Stomach smooth muscle (tissue), 2 donors: ENCODE results near the gene PSMB9.
A peak's percentile ranks its signal among the peaks of the same experiment; 100 is the strongest.

Experiments used
- H3K27ac ChIP-seq: one replicate; pipeline ENCODE4 v1.7.0; 2013; ENCODE audit warnings: mild to moderate bottlenecking, low read length, inconsistent platforms
- H3K27me3 ChIP-seq, 2 donors: one replicate each; pipeline ENCODE4 v1.7.0; 2013; ENCODE audit warnings: low read length in 2 of 2; ENCODE audit not compliant: insufficient read depth in 2 of 2, control insufficient read depth in 1 of 2
- H3K36me3 ChIP-seq, 2 donors: one replicate each; pipeline ENCODE4 v1.7.0; 2013; ENCODE audit warnings: low read length in 2 of 2; ENCODE audit not compliant: control insufficient read depth in 2 of 2, insufficient read depth in 2 of 2
- H3K4me1 ChIP-seq: one replicate; pipeline ENCODE4 v1.7.0; 2013; ENCODE audit warnings: low read length; ENCODE audit not compliant: control insufficient read depth, insufficient read depth
- H3K4me3 ChIP-seq, 2 donors: one replicate each; pipeline ENCODE4 v1.7.0; 2013; ENCODE audit warnings: low read length in 2 of 2
- H3K9ac ChIP-seq, 2 donors: one replicate each; pipeline ENCODE4 v1.7.0; 2013; ENCODE audit warnings: low read length in 2 of 2, mild to moderate bottlenecking in 1 of 2
- H3K9me3 ChIP-seq, 2 donors: one replicate each; pipeline ENCODE4 v1.7.0; 2013; ENCODE audit warnings: low read length in 2 of 2; ENCODE audit not compliant: control insufficient read depth in 2 of 2
- donor health status: healthy.
- donor health status: Pancreatic carcinoma.

The PSMB9 gene

GRCh38 chr6:32849126-32849525, 4.9 kb upstream of the PSMB9 start:
- Histone ChIP-seq H3K9me3 (no peaks in the 10 kb centered on the region), H3K9ac (no peak overlapping the region), H3K27me3 (no peaks in the 10 kb centered on the region), H3K4me3 (no peak overlapping the region), H3K4me1 (peaks cover 34% of the 10 kb centered on the region), H3K36me3 (peaks cover 47% of the 10 kb centered on the region in 2 donors), H3K27ac (no peak overlapping the region)

- Histone ChIP-seq H3K9ac (peak overlapping the region in 1 of 2 donors; percentile 21), H3K27ac (peak overlapping the region; percentile 95), H3K27me3 (no peaks in the 10 kb centered on the region), H3K4me1 (peaks cover 37% of the 10 kb centered on the region), H3K4me3 (no peak overlapping the region), H3K9me3 (no peaks in the 10 kb centered on the region), H3K36me3 (peaks cover 42% of the 10 kb centered on the region in 2 donors)
Observed at GRCh38 chr6:32851025-32851424, 3.0 kb upstream of the PSMB9 start.

- Histone ChIP-seq H3K4me1 (peaks cover 37% of the 10 kb centered on the region), H3K9me3 (no peaks in the 10 kb centered on the region), H3K9ac (peak overlapping the region; percentile 93), H3K27ac (peak overlapping the region; percentile 95), H3K36me3 (peaks cover 34 to 35% of the 10 kb centered on the region in 2 donors), H3K27me3 (no peaks in the 10 kb centered on the region), H3K4me3 (peak overlapping the region; percentile 81 to 92)
Observed at GRCh38 chr6:32852018-32852843, 1.8 kb upstream of the PSMB9 start.

GRCh38 chr6:32852844-32853540, 1.0 kb upstream of the PSMB9 start:
- Histone ChIP-seq H3K27me3 (no peaks in the 10 kb centered on the region), H3K9me3 (no peaks in the 10 kb centered on the region), H3K9ac (peak overlapping the region; percentile 93), H3K4me1 (peaks cover 37% of the 10 kb centered on the region), H3K36me3 (peaks cover 30 to 32% of the 10 kb centered on the region in 2 donors), H3K27ac (peak overlapping the region; percentile 95), H3K4me3 (peak overlapping the region; percentile 81 to 92)

GRCh38 chr6:32854376-32855178, 585 bp downstream of the PSMB9 start:
- Histone ChIP-seq H3K27ac (peak overlapping the region; percentile 95), H3K9me3 (no peaks in the 10 kb centered on the region), H3K4me1 (peaks cover 37% of the 10 kb centered on the region), H3K4me3 (peak overlapping the region; percentile 81 to 92), H3K9ac (peak overlapping the region; percentile 93), H3K27me3 (no peaks in the 10 kb centered on the region), H3K36me3 (peaks cover 26 to 28% of the 10 kb centered on the region in 2 donors)

- H3K27me3 ChIP-seq: no peaks in the 10 kb centered on the region
- H3K9ac ChIP-seq: no peak overlapping the region
- no peaks in the 10 kb centered on the region for H3K9me3 ChIP-seq
- H3K27ac ChIP-seq: no peak overlapping the region
- H3K4me1 ChIP-seq: peaks cover 37% of the 10 kb centered on the region
- peaks cover 17 to 19% of the 10 kb centered on the region in 2 donors for H3K36me3 ChIP-seq
- peak overlapping the region in 1 of 2 donors; percentile 8 for H3K4me3 ChIP-seq
Observed at GRCh38 chr6:32855467-32856174, 1.6 kb downstream of the PSMB9 start.

GRCh38 chr6:32857156-32857891, 3.3 kb downstream of the PSMB9 start:
- H3K9ac ChIP-seq: no peak overlapping the region
- H3K4me3 ChIP-seq: no peak overlapping the region
- no peaks in the 10 kb centered on the region for H3K9me3 ChIP-seq
- H3K4me1 ChIP-seq: peaks cover 27% of the 10 kb centered on the region
- no peak overlapping the region for H3K27ac ChIP-seq
- no peaks in the 10 kb centered on the region for H3K27me3 ChIP-seq
- peaks cover 8 to 9% of the 10 kb centered on the region in 2 donors for H3K36me3 ChIP-seq

- peaks cover 8 to 9% of the 10 kb centered on the region in 2 donors for H3K36me3 ChIP-seq
- H3K27ac ChIP-seq: no peak overlapping the region
- H3K9me3 ChIP-seq: no peaks in the 10 kb centered on the region
- H3K4me3 ChIP-seq: no peak overlapping the region
- H3K4me1 ChIP-seq: peaks cover 19% of the 10 kb centered on the region
- no peaks in the 10 kb centered on the region for H3K27me3 ChIP-seq
- no peak overlapping the region for H3K9ac ChIP-seq
Observed at GRCh38 chr6:32858194-32858593, 4.2 kb downstream of the PSMB9 start.

- Histone ChIP-seq H3K27ac (no peak overlapping the region), H3K9ac (no peak overlapping the region), H3K27me3 (no peaks in the 10 kb centered on the region), H3K36me3 (peaks cover 8 to 9% of the 10 kb centered on the region in 2 donors), H3K4me3 (no peak overlapping the region), H3K9me3 (no peaks in the 10 kb centered on the region), H3K4me1 (peaks cover 4% of the 10 kb centered on the region)
Observed at GRCh38 chr6:32860674-32861073, 6.7 kb downstream of the PSMB9 start.
